GM19463 (cell line): ENCODE data around the gene HOXB4.

Experiments used
- ATAC-seq: cut with Tn5 transposase; IDR thresholded peaks from one replicate; pipeline ENCODE4 v1.9.1; 2021; ENCODE audit warnings: mild to moderate bottlenecking, moderate library complexity; ENCODE audit not compliant: unreplicated experiment

Gene HOXB4

GRCh38 chr17:48615047-48615962 lies 37.2 kb upstream of the HOXB4 start, which contains the start of gene HOXB8:
TSS of gene HOXB8 (minus strand) at chr17:48615292. CDS start at chr17:48614704, 588 bp downstream.
- no peak for ATAC-seq

- no peak for ATAC-seq
These were observed 35.9 kb upstream of the HOXB4 start for GRCh38 chr17:48613862-48614694.

GRCh38 chr17:48612854-48613691 lies 34.9 kb upstream of the HOXB4 start:
- no peak for ATAC-seq

- ATAC-seq, result no peak
These were observed 34.3 kb upstream of the HOXB4 start for GRCh38 chr17:48612456-48612853.

- ATAC-seq, result no peak
These were observed 33.7 kb upstream of the HOXB4 start for GRCh38 chr17:48611681-48612455.

- no peak for ATAC-seq
These were observed 33.1 kb upstream of the HOXB4 start for GRCh38 chr17:48611213-48611612.

GRCh38 chr17:48610282-48611211 lies 32.4 kb upstream of the HOXB4 start, which contains the start of gene HOXB7:
TSS of gene HOXB7 (minus strand) at chr17:48611017. CDS start at chr17:48610918, 99 bp downstream.
- ATAC-seq, result no peak

GRCh38 chr17:48609759-48610281 lies 31.7 kb upstream of the HOXB4 start:
- ATAC-seq, result no peak

- ATAC-seq, result no peak
These were observed 30.9 kb upstream of the HOXB4 start for GRCh38 chr17:48609033-48609432.

- no peak for ATAC-seq
These were observed 30.3 kb upstream of the HOXB4 start for GRCh38 chr17:48608494-48608834.

GRCh38 chr17:48606892-48607614 lies 28.9 kb upstream of the HOXB4 start:
- no peak for ATAC-seq

GRCh38 chr17:48605991-48606891 lies 28.1 kb upstream of the HOXB4 start:
- ATAC-seq, result no peak

GRCh38 chr17:48605409-48605919 lies 27.3 kb upstream of the HOXB4 start:
- no peak for ATAC-seq

- ATAC-seq, result no peak
These were observed 26.7 kb upstream of the HOXB4 start, which contains the start of gene HOXB6 for GRCh38 chr17:48604770-48605329. TSS of gene HOXB6 (minus strand) at chr17:48604986. CDS start at chr17:48598150, 6,836 bp downstream.

GRCh38 chr17:48603959-48604769 lies 26.0 kb upstream of the HOXB4 start:
- no peak for ATAC-seq
